Osteocyte (in vitro differentiated cells): ENCODE data around the gene ASCC2. TPM values are rescaled to one million over a fixed set of nuclear protein-coding genes. Genes with fewer than 3 reads are reported as not detected.

ENCODE experiments used
- DNase-seq: peaks from one replicate; pipeline ENCODE4 v3.0.0; 2021; ENCODE audit warnings: mixed read lengths; ENCODE audit not compliant: unreplicated experiment; ENCODE audit errors: extremely low spot score
- H3K27ac Mint-ChIP-seq: one replicate; pipeline ENCODE4 v1.8.0; 2021; ENCODE audit warnings: mild to moderate bottlenecking, mixed read lengths; ENCODE audit not compliant: unreplicated experiment
- H3K27me3 Mint-ChIP-seq: one replicate; pipeline ENCODE4 v1.8.0; 2021; ENCODE audit warnings: mixed read lengths; ENCODE audit not compliant: unreplicated experiment
- H3K36me3 Mint-ChIP-seq: one replicate; pipeline ENCODE4 v1.8.0; 2021; ENCODE audit warnings: mixed read lengths; ENCODE audit not compliant: unreplicated experiment
- H3K4me1 Mint-ChIP-seq: one replicate; pipeline ENCODE4 v1.8.0; 2021; ENCODE audit warnings: mixed read lengths; ENCODE audit not compliant: unreplicated experiment
- H3K4me3 Mint-ChIP-seq: one replicate; pipeline ENCODE4 v1.8.0; 2021; ENCODE audit warnings: mild to moderate bottlenecking, moderate library complexity, mixed read lengths; ENCODE audit not compliant: unreplicated experiment
- H3K9me3 Mint-ChIP-seq: one replicate; pipeline ENCODE4 v1.8.0; 2021; ENCODE audit warnings: mixed read lengths; ENCODE audit not compliant: unreplicated experiment
- total RNA-seq: library from RNA; stranded (reverse); gene quantifications from 2 replicates; pipeline ENCODE4 v1.2.1, GENCODE V29; 2021
- TF ChIP-seq, protein P1 (sequence below): fragments of 200-600 bp; sonication (generic); IDR thresholded peaks from 2 replicates; pipeline ENCODE4 v1.5.0; 2021; ENCODE audit warnings: antibody characterized with exemption, mild to moderate bottlenecking, moderate library complexity

ASCC2 gene
- total RNA-seq, 1 donor from 2014 or later: 49.4 TPM

DNA sequence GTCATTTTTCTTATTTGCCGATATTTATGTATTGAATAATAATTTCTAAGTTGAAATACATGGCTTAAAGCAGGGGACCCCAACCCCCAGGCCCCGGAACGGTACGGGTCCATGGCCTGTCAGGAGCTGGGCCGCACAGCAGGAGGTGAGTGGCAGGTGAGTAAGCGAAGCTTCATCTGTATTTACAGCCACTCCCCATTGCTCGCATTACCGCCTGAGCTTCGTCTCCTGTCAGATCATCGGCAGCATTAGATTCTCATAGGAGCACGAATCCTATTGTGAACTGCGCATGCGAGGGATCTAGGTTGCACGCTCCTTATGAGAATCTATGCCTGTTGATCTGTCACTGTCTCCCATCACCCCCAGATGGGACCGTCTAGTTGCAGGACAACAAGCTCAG, 75.8 kb downstream of the ASCC2 start:
- Mint-ChIP-seq H3K4me1 (peaks cover 28% of the 10 kb centered on the region), H3K27me3 (no peaks in the 10 kb centered on the region), H3K9me3 (no peaks in the 10 kb centered on the region), H3K36me3 (no peaks in the 10 kb centered on the region), H3K4me3 (no peak overlapping the region), H3K27ac (no peak overlapping the region)
- TF ChIP-seq, protein P1, sequence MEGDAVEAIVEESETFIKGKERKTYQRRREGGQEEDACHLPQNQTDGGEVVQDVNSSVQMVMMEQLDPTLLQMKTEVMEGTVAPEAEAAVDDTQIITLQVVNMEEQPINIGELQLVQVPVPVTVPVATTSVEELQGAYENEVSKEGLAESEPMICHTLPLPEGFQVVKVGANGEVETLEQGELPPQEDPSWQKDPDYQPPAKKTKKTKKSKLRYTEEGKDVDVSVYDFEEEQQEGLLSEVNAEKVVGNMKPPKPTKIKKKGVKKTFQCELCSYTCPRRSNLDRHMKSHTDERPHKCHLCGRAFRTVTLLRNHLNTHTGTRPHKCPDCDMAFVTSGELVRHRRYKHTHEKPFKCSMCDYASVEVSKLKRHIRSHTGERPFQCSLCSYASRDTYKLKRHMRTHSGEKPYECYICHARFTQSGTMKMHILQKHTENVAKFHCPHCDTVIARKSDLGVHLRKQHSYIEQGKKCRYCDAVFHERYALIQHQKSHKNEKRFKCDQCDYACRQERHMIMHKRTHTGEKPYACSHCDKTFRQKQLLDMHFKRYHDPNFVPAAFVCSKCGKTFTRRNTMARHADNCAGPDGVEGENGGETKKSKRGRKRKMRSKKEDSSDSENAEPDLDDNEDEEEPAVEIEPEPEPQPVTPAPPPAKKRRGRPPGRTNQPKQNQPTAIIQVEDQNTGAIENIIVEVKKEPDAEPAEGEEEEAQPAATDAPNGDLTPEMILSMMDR: no peak
- no peak for DNase-seq

DNA sequence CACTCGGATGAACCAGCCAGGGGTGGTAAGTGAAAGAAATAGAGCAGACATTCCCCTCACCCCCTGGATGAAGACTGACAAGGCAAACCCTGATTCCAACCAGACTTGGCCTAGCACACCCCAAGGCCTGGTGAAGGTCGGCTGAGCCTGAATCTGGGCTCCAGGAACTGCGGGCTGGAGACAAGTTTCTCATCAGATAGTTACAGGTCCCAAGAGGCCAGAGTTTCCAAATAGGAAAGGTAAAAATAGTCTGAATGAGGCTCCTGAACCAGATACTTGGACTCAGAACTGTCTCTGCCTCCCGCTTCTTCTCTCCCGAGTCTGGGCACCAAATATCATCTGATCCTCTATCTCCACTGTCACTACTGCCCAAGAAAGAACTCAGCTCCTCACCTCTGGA, 79.1 kb downstream of the ASCC2 start:
- no peaks in the 10 kb centered on the region for H3K27me3 Mint-ChIP-seq
- H3K4me1 Mint-ChIP-seq: peaks cover 12% of the 10 kb centered on the region
- no peak overlapping the region for H3K4me3 Mint-ChIP-seq
- no peak overlapping the region for H3K27ac Mint-ChIP-seq
- H3K9me3 Mint-ChIP-seq: no peaks in the 10 kb centered on the region
- H3K36me3 Mint-ChIP-seq: no peaks in the 10 kb centered on the region
- no peak for DNase-seq
- TF ChIP-seq, protein P1: no peak

DNA sequence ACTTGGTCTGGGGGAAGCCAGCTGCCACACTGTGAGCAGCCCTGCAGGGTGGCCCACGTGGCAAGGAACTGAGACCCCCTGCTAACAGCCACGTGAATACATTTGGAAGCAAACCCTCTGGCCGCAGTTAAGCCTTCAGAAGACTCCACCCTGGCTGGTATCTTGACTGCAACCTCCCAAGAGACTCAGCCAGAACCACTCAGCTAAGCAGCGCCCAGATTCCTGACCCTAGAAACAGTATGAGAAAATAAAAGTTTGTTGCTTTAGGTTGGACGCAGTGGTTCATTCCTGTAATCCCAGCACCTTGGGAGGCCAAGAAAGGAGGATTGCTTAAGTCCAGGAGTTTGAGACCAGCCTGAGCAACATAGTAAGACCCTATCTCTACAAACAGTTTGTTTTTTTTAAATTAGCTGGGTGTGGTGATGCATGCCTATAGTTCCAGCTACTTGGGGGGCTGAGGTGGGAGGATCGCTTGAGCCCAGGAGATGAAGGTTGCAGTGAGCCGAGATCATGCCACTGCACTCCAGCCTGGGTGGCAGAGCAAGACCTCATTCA, 79.9 kb downstream of the ASCC2 start:
- TF ChIP-seq, protein P1: no peak
- H3K36me3 Mint-ChIP-seq: no peaks in the 10 kb centered on the region
- DNase-seq: no peak
- peaks cover 12% of the 10 kb centered on the region for H3K4me1 Mint-ChIP-seq
- no peak overlapping the region for H3K4me3 Mint-ChIP-seq
- no peaks in the 10 kb centered on the region for H3K27me3 Mint-ChIP-seq
- H3K27ac Mint-ChIP-seq: no peak overlapping the region
- H3K9me3 Mint-ChIP-seq: no peaks in the 10 kb centered on the region

DNA sequence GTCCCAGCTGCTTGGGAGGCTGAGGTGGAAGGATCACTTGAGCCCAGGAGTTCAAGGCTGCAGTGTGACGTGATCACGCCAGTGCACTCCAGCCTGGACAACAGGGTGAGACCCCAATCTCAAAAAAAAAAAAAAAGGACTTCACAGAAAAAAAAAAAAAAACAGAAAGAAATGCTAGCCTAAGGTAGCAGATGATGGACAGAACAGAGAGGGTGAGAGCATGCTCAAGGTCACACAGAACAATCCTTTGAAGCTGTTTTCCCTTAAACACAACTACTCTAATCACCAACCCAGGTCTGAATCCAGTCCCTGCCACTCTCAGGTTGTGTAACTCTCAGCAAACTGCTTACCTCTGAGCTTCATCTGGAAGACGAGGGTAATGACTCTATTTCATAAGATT, 81.0 kb downstream of the ASCC2 start:
- Mint-ChIP-seq H3K9me3 (no peaks in the 10 kb centered on the region), H3K27ac (no peak overlapping the region), H3K4me1 (peaks cover 12% of the 10 kb centered on the region), H3K4me3 (no peak overlapping the region), H3K27me3 (no peaks in the 10 kb centered on the region), H3K36me3 (no peaks in the 10 kb centered on the region)
- no peak for DNase-seq
- TF ChIP-seq, protein P1: no peak

DNA sequence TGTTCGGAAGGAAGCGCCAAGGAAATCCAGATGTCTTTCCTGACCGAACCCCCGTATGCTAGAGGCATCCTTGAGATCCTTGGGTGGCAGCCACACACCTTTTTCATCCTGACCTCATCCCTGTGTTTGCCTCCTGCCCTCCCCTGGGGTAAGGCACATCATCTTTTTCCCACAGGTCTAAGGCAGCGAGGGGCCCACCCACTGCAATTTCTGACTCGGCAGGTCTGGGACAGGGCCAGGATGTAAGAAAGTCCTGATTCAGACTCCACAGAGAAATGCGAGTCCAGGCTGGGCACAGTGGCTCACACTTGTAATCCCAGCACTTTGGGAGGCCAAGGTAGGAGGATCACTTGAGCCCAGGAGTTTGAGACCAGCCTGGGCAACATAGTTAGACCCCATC, 81.7 kb downstream of the ASCC2 start:
- no peaks in the 10 kb centered on the region for H3K27me3 Mint-ChIP-seq
- no peaks in the 10 kb centered on the region for H3K9me3 Mint-ChIP-seq
- H3K4me1 Mint-ChIP-seq: peaks cover 12% of the 10 kb centered on the region
- H3K36me3 Mint-ChIP-seq: no peaks in the 10 kb centered on the region
- TF ChIP-seq, protein P1: no peak
- no peak overlapping the region for H3K27ac Mint-ChIP-seq
- no peak overlapping the region for H3K4me3 Mint-ChIP-seq
- DNase-seq: no peak
